Esophagus (tissue), 2 donors: ENCODE results near the gene CASZ1. TPM values are rescaled to one million over a fixed set of nuclear protein-coding genes. Genes with fewer than 3 reads are reported as not detected.
A peak's percentile ranks its signal among the peaks of the same experiment; 100 is the strongest.

Experiments used
- H3K27ac ChIP-seq, 2 donors: one replicate each; pipeline ENCODE4 v1.5.1; 2013; ENCODE audit warnings: low read depth in 2 of 2, mild to moderate bottlenecking in 2 of 2, inconsistent platforms in 1 of 2, low read length in 1 of 2, moderate library complexity in 1 of 2
- H3K27me3 ChIP-seq, 2 donors: one replicate each; pipeline ENCODE4 v1.6.1; 2013; ENCODE audit warnings: low read length in 2 of 2, control low read depth in 1 of 2, mild to moderate bottlenecking in 1 of 2; ENCODE audit not compliant: insufficient read depth in 2 of 2, control insufficient read depth in 1 of 2
- H3K36me3 ChIP-seq, 2 donors: one replicate each; pipeline ENCODE4 v1.6.1; 2013; ENCODE audit warnings: low read length in 1 of 2; ENCODE audit not compliant: control insufficient read depth in 2 of 2, insufficient read depth in 2 of 2
- H3K4me1 ChIP-seq, 2 donors: one replicate each; pipeline ENCODE4 v1.6.1; 2013; ENCODE audit warnings: low read length in 1 of 2; ENCODE audit not compliant: control insufficient read depth in 2 of 2, insufficient read depth in 2 of 2
- H3K4me3 ChIP-seq, 2 donors: one replicate each; pipeline ENCODE4 v1.5.1; 2013; ENCODE audit warnings: low read length in 2 of 2, mild to moderate bottlenecking in 2 of 2, low read depth in 1 of 2, moderate library complexity in 1 of 2
- H3K9me3 ChIP-seq, 2 donors: one replicate each; pipeline ENCODE4 v1.6.1; 2013; ENCODE audit warnings: mild to moderate bottlenecking in 2 of 2, low read depth in 1 of 2, low read length in 1 of 2, moderate library complexity in 1 of 2; ENCODE audit not compliant: control insufficient read depth in 2 of 2, insufficient read depth in 1 of 2
- WGBS, 2 donors: extraction: QIAGEN DNeasy Blood & Tissue Kit; methylation state at CpG; one replicate each; pipeline ENCODE4 v1.1.7; 2013; 5-methylcytosine and 5-hydroxymethylcytosine counted together
- polyA plus RNA-seq, 2 donors: library from polyadenylated mRNA; stranded (reverse); fragments of 200-250 nt; gene quantifications; one replicate each; pipeline ENCODE4 v1.2.3, GENCODE V29; 2013
- donor health status: healthy with polysubstance abuse.
- donor health status: Bipolar disorder and iron deficiency.

CASZ1 gene
- polyA plus RNA-seq, 2 donors = 10.8 to 18.1 TPM

DNA sequence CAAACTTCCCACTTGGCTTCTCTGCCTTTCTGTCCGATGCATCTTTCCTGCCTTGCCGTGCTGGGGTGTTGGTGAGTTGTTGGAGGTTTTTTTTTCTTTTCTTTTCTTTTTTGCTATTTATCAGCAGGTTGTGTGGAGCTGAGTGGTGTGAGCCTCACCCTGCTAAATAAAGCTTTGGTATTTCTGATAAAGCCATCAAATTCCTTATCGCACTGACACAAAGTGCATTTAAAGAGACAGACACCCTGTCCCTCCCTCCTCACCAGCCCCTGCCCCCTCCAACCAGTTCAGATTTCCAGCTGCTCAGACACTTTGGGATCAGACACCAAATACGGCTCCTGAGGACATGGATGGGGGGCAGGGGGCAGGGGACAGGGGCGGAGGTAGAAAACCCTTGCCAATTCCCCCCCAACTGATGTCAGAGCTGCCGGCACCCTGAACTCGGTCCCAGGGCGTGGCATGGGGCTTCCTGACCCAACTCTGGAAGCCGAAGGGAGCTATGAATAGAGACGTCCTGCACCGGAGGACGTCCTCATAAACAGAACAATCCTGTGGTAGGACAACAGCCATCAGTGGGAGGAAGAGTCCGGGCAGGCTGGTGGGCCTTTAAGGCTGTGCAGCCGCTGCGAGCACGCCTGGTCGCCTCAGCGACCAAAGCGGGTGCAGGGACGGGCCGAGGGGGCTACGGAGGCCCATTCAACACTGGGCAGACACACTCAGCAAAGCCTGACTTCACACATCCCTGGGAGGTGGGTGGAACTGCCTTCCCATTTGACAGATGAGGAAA lies 79.0 kb downstream of the CASZ1 start:
- Histone ChIP-seq H3K4me3 (no peak overlapping the region), H3K27ac (no peak overlapping the region), H3K9me3 (no peaks in the 10 kb centered on the region), H3K4me1 (peaks cover 4 to 12% of the 10 kb centered on the region in 2 donors), H3K27me3 (no peaks in the 10 kb centered on the region), H3K36me3 (peaks cover 0 to 2% of the 10 kb centered on the region in 2 donors)
- WGBS, 2 donors = 54 to 69% methylated on average over 22 of the region's 22 CpGs

GRCh38 chr1:10716840-10717239 lies 79.6 kb downstream of the CASZ1 start:
- H3K9me3 ChIP-seq = no peaks in the 10 kb centered on the region
- H3K27ac ChIP-seq = no peak overlapping the region
- peaks cover 0 to 2% of the 10 kb centered on the region in 2 donors for H3K36me3 ChIP-seq
- H3K27me3 ChIP-seq = no peaks in the 10 kb centered on the region
- WGBS, 2 donors = 57 to 70% methylated on average over 10 of the region's 10 CpGs
- peaks cover 4 to 10% of the 10 kb centered on the region in 2 donors for H3K4me1 ChIP-seq
- no peak overlapping the region for H3K4me3 ChIP-seq

DNA sequence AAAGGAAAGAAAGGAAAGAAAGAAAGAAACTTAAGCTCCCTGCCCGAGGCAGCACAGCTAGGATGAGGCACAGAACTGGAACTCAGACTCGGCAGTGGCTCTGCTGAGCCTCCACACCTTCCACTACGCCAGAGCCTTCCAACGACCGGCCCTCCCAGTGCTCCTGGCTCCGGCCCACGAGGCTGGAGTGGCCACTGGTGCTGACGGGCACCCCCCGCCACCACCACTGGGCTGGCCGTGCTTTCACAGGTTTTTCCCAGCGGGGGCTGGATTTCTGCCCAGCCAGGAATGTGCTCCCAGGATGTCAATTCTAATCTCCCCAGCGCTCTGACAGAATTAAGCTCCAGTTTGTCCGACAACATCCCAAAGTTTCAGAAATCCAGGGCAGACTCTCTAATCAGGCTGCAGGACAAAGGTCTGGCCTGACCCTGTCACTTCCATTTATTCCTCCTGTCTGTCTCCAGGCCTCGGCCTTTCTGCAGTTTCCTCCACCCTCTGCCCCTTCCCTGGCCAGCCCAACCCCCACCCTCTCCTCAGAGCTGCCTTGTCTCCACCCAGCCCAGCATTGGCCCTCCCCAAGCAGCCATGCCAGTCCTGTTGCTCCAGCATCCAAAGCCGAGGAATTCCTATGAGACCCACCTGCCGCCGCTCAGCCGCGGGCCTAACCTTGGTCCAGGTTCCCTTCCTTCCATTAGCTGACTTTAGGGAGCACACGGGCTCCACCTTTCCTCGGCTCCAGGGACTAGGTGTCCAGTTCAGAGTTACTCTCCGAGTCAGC lies 81.9 kb downstream of the CASZ1 start:
- 59 to 61% methylated on average over 22 of the region's 22 CpGs for WGBS, 2 donors
- Histone ChIP-seq H3K36me3 (peaks cover 0 to 2% of the 10 kb centered on the region in 2 donors), H3K4me1 (peaks cover 0 to 5% of the 10 kb centered on the region in 2 donors), H3K9me3 (no peaks in the 10 kb centered on the region), H3K27me3 (no peaks in the 10 kb centered on the region), H3K27ac (peak overlapping the region in 1 of 2 donors; percentile 20), H3K4me3 (no peak overlapping the region)

DNA sequence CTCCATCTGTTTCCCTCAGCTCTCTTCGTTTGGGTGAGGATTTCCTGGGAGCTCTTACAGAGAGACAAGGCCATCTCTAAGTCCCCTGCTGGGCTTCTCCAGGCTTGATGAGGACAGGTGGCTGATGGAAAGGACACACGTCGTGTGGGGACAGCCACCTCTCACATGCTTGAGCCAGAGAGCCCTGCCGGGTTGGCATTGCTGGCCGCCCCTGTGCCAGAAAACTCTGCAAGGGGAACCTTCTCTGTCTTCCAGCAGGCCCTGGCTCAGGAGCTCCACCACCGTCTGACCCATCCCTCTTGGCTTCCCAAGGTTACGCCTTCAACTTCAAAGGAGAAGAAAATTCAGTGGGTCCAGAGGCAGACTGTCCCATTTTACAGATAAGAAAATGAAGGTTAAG lies 82.8 kb downstream of the CASZ1 start:
- H3K27me3 ChIP-seq = no peaks in the 10 kb centered on the region
- H3K36me3 ChIP-seq = peaks cover 0 to 2% of the 10 kb centered on the region in 2 donors
- WGBS, 2 donors = 86 to 89% methylated on average over 7 of the region's 7 CpGs
- no peaks in the 10 kb centered on the region for H3K9me3 ChIP-seq
- no peak overlapping the region for H3K4me3 ChIP-seq
- no peak overlapping the region for H3K27ac ChIP-seq
- H3K4me1 ChIP-seq = peaks cover 0 to 5% of the 10 kb centered on the region in 2 donors

- H3K27ac ChIP-seq = no peak overlapping the region
- H3K9me3 ChIP-seq = no peaks in the 10 kb centered on the region
- 70 to 75% methylated on average over 24 to 25 of the region's 25 CpGs for WGBS, 2 donors
- no peak overlapping the region for H3K4me3 ChIP-seq
- peaks cover 0 to 5% of the 10 kb centered on the region in 2 donors for H3K4me1 ChIP-seq
- peaks cover 0 to 2% of the 10 kb centered on the region in 2 donors for H3K36me3 ChIP-seq
- no peaks in the 10 kb centered on the region for H3K27me3 ChIP-seq
Measured at GRCh38 chr1:10712568-10713362, 83.7 kb downstream of the CASZ1 start.

GRCh38 chr1:10710489-10710888 lies 86.0 kb downstream of the CASZ1 start:
- 87 to 91% methylated on average over 7 of the region's 7 CpGs for WGBS, 2 donors
- Histone ChIP-seq H3K9me3 (no peaks in the 10 kb centered on the region), H3K27me3 (no peaks in the 10 kb centered on the region), H3K36me3 (no peaks in the 10 kb centered on the region), H3K4me1 (peaks cover 0 to 3% of the 10 kb centered on the region in 2 donors), H3K4me3 (no peak overlapping the region), H3K27ac (no peak overlapping the region)

- Histone ChIP-seq H3K4me1 (peaks cover 0 to 5% of the 10 kb centered on the region in 2 donors), H3K27ac (no peak overlapping the region), H3K9me3 (no peaks in the 10 kb centered on the region), H3K4me3 (no peak overlapping the region), H3K36me3 (peaks cover 0 to 1% of the 10 kb centered on the region in 2 donors), H3K27me3 (no peaks in the 10 kb centered on the region)
- WGBS, 2 donors = 85 to 88% methylated on average over 19 of the region's 19 CpGs
Measured at GRCh38 chr1:10709646-10710045, 86.8 kb downstream of the CASZ1 start.

DNA sequence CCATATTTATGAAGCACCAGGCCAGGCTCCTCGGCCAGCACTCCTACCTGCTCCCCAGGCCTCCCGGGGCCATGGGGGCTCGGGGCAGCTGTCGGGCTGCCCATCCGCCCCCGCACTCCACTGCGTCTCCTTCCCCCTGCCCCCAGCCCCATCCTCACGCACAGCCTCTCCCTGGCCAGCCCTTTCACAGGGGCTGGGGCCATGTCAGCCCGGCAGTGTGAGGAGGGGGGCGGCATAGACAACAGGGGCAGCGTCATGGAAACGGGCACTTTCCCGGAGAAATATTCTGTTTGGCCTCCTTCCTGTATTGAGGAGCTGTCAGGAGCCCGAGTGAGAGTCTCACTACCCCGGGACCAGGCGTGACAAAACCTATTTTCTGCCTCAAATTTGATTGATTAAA lies 87.3 kb downstream of the CASZ1 start:
- H3K4me1 ChIP-seq = peaks cover 0 to 3% of the 10 kb centered on the region in 2 donors
- H3K36me3 ChIP-seq = peaks cover 0 to 3% of the 10 kb centered on the region in 2 donors
- no peak overlapping the region for H3K27ac ChIP-seq
- 73 to 79% methylated on average over 16 of the region's 16 CpGs for WGBS, 2 donors
- H3K27me3 ChIP-seq = no peaks in the 10 kb centered on the region
- H3K4me3 ChIP-seq = no peak overlapping the region
- H3K9me3 ChIP-seq = no peaks in the 10 kb centered on the region

GRCh38 chr1:10708757-10709156 lies 87.7 kb downstream of the CASZ1 start:
- Histone ChIP-seq H3K9me3 (no peaks in the 10 kb centered on the region), H3K36me3 (peaks cover 0 to 3% of the 10 kb centered on the region in 2 donors), H3K4me1 (peaks cover 0 to 3% of the 10 kb centered on the region in 2 donors), H3K27me3 (no peaks in the 10 kb centered on the region), H3K4me3 (no peak overlapping the region), H3K27ac (no peak overlapping the region)
- WGBS, 2 donors = 69 to 70% methylated on average over 8 to 11 of the region's 11 CpGs
